GM12891 (cell line): ENCODE measurements around the gene MYO1H.

Source experiments
- DNase-seq: peaks from one replicate; pipeline ENCODE4 v3.0.0; 2011; ENCODE audit warnings: low spot score; ENCODE audit not compliant: insufficient read length
- FAIRE-seq: peaks from 2 replicates; lab custom pipeline; 2011; peaks lifted over from hg19 to GRCh38; lab: Jason Lieb, UNC
- PAX5 ChIP-seq: IDR thresholded peaks from 2 replicates; pipeline ENCODE4 v1.6.1; 2011; ENCODE audit warnings: low read length, moderate library complexity, mild to moderate bottlenecking; ENCODE audit not compliant: insufficient read depth, severe bottlenecking
- POLR2A ChIP-seq: IDR thresholded peaks from 2 replicates; pipeline ENCODE4 v1.6.1; 2011; ENCODE audit warnings: low read depth, low read length, control low read depth
- POLR2AphosphoS5 ChIP-seq: IDR thresholded peaks from 2 replicates; pipeline ENCODE4 v1.6.1; 2011; ENCODE audit warnings: low read depth, low read length, control low read depth
- POU2F2 ChIP-seq: IDR thresholded peaks from 2 replicates; pipeline ENCODE4 v1.6.1; 2011; ENCODE audit warnings: low read depth, mild to moderate bottlenecking, control low read depth, low read length, moderate library complexity
- SPI1 ChIP-seq: IDR thresholded peaks from 2 replicates; pipeline ENCODE4 v1.6.1; 2011; ENCODE audit warnings: low read depth, low read length, control low read depth
- TAF1 ChIP-seq: IDR thresholded peaks from 2 replicates; pipeline ENCODE4 v1.6.1; 2011; ENCODE audit warnings: low read depth, low read length, control low read depth

MYO1H gene

GRCh38 chr12:109487181-109488050 is 139.7 kb downstream of the MYO1H start:
- FAIRE-seq (no peak), DNase-seq (no peak)
- TF ChIP-seq POLR2A (no peak), SPI1 (no peak), POLR2AphosphoS5 (no peak), TAF1 (no peak), POU2F2 (no peak), PAX5 (no peak)

- DNase-seq (no peak), FAIRE-seq (no peak)
- no peak for TF ChIP-seq PAX5
- TF ChIP-seq TAF1: no peak
- no peak for TF ChIP-seq POLR2A
- TF ChIP-seq POU2F2: no peak
- TF ChIP-seq SPI1: no peak
- no peak for TF ChIP-seq POLR2AphosphoS5
These were observed 140.5 kb downstream of the MYO1H start for GRCh38 chr12:109488051-109488665.

- FAIRE-seq: no peak
- no peak for DNase-seq
- TF ChIP-seq POU2F2: no peak
- TF ChIP-seq SPI1: no peak
- no peak for TF ChIP-seq POLR2AphosphoS5
These were observed 141.6 kb downstream of the MYO1H start for GRCh38 chr12:109489016-109489954.

- TF ChIP-seq PAX5 (no peak), POLR2AphosphoS5 (no peak), TAF1 (no peak), POU2F2 (no peak), POLR2A (no peak), SPI1 (no peak)
- DNase-seq: no peak
- FAIRE-seq: no peak
These were observed 142.4 kb downstream of the MYO1H start for GRCh38 chr12:109489955-109490565.

- FAIRE-seq: no peak
- TF ChIP-seq POLR2AphosphoS5: no peak
- no peak for TF ChIP-seq SPI1
- TF ChIP-seq POLR2A: no peak
- TF ChIP-seq POU2F2: no peak
- TF ChIP-seq TAF1: no peak
- TF ChIP-seq PAX5: no peak
- DNase-seq: no peak
These were observed 144.0 kb downstream of the MYO1H start for GRCh38 chr12:109491671-109492070.

- TF ChIP-seq SPI1: no peak
- TF ChIP-seq TAF1: no peak
- TF ChIP-seq PAX5: no peak
- no peak for TF ChIP-seq POU2F2
- no peak for TF ChIP-seq POLR2AphosphoS5
- TF ChIP-seq POLR2A: no peak
- no peak for DNase-seq
- FAIRE-seq: no peak
These were observed 144.7 kb downstream of the MYO1H start for GRCh38 chr12:109492371-109492770.

GRCh38 chr12:109493090-109493489 is 145.4 kb downstream of the MYO1H start:
- FAIRE-seq (no peak), DNase-seq (no peak)
- TF ChIP-seq SPI1 (no peak), POU2F2 (no peak), PAX5 (no peak), POLR2AphosphoS5 (no peak), TAF1 (no peak), POLR2A (no peak)

- DNase-seq: no peak
- no peak for FAIRE-seq
- no peak for TF ChIP-seq PAX5
These were observed 146.2 kb downstream of the MYO1H start for GRCh38 chr12:109493938-109494337.

GRCh38 chr12:109494348-109494881 is 146.7 kb downstream of the MYO1H start:
- no peak for FAIRE-seq
- TF ChIP-seq PAX5 (no peak), SPI1 (no peak), POU2F2 (no peak), POLR2AphosphoS5 (no peak), POLR2A (no peak), TAF1 (no peak)
- no peak for DNase-seq
